PC-3 (cell line): Measurements from ENCODE around the gene FUT8. TPM values are rescaled to one million over a fixed set of nuclear protein-coding genes. Genes with fewer than 3 reads are reported as not detected.

ENCODE experiments used
- ATAC-seq: fragments of 200-7000 bp; cut with Tn5 transposase; 2 replicates; pipeline ENCODE4 v1.9.1; 2020; ENCODE audit warnings: mild to moderate bottlenecking, moderate library complexity
- BruUV-seq: library from RNA; stranded (reverse); fragments of 400-500 nt; replicated peaks from 2 replicates; lab custom pipeline; 2021; lab: Mats Ljungman, UMichigan
- CTCF ChIA-PET: fragments of 300-600 bp; sonication (Branson Sonifier 250); formaldehyde crosslinking; loops from one replicate; lab custom pipeline; 2022; ENCODE audit warnings: antibody characterized with exemption; lab: Charles Lee
- POLR2A ChIA-PET: fragments of 300-600 bp; sonication (Branson Sonifier 250); formaldehyde crosslinking; loops from one replicate; lab custom pipeline; 2022; ENCODE audit warnings: antibody characterized with exemption; ENCODE audit not compliant: unreplicated experiment; lab: Charles Lee
- DNase-seq: peaks from one replicate; pipeline ENCODE4 v3.0.0-alpha.2; 2015
- H2AFZ ChIP-seq: fragments of 300-600 bp; sonication (generic); 2 replicates; pipeline ENCODE4 v1.6.0; 2016; ENCODE audit warnings: antibody characterized with exemption, low read length
- H3F3A ChIP-seq: fragments of 300-600 bp; sonication (generic); one replicate; pipeline ENCODE4 v1.6.0; 2017; ENCODE audit warnings: antibody characterized with exemption, low read length, control low read depth, mild to moderate bottlenecking; ENCODE audit not compliant: unreplicated experiment
- H3K27ac ChIP-seq: fragments of 300-600 bp; sonication (generic); 2 replicates; pipeline ENCODE4 v1.5.1; 2016; ENCODE audit warnings: mild to moderate bottlenecking, low read length
- H3K27me3 ChIP-seq: fragments of 300-600 bp; sonication (generic); 2 replicates; pipeline ENCODE4 v1.6.1; 2016; ENCODE audit warnings: low read length, mixed read lengths
- H3K36me3 ChIP-seq: fragments of 300-600 bp; sonication (generic); 2 replicates; pipeline ENCODE4 v1.6.1; 2016; ENCODE audit warnings: low read depth, mixed run types, low read length, mixed read lengths
- H3K4me1 ChIP-seq: fragments of 300-600 bp; sonication (generic); 2 replicates; pipeline ENCODE4 v1.5.1; 2016; ENCODE audit warnings: low read length; ENCODE audit not compliant: insufficient read depth
- H3K4me2 ChIP-seq: fragments of 300-600 bp; sonication (generic); 2 replicates; pipeline ENCODE4 v1.6.0; 2016; ENCODE audit warnings: low read length
- H3K4me3 ChIP-seq: fragments of 300-600 bp; sonication (generic); 2 replicates; pipeline ENCODE4 v1.5.1; 2016; ENCODE audit warnings: mild to moderate bottlenecking, low read length, mixed read lengths
- H3K79me2 ChIP-seq: fragments of 300-600 bp; sonication (generic); 2 replicates; pipeline ENCODE4 v1.6.1; 2017; ENCODE audit warnings: low read length, mixed read lengths
- H3K9ac ChIP-seq: fragments of 300-600 bp; sonication (generic); 2 replicates; pipeline ENCODE4 v1.6.0; 2016; ENCODE audit warnings: mild to moderate bottlenecking, low read length
- H3K9me2 ChIP-seq: fragments of 300-600 bp; sonication (generic); replicated peaks from 2 replicates; pipeline ENCODE4 v1.6.1; 2016; ENCODE audit warnings: mixed run types, low read length, mixed read lengths
- H3K9me3 ChIP-seq: fragments of 300-600 bp; sonication (generic); 2 replicates; pipeline ENCODE4 v1.6.1; 2016; ENCODE audit warnings: low read length, mixed read lengths
- H4K20me1 ChIP-seq: fragments of 300-600 bp; sonication (generic); 2 replicates; pipeline ENCODE4 v1.6.1; 2016; ENCODE audit warnings: low read length, mixed read lengths
- CTCF ChIP-seq: fragments of 300-600 bp; sonication (generic); conservative IDR thresholded peaks from 2 replicates; pipeline ENCODE4 v1.5.1; 2017; ENCODE audit warnings: antibody characterized with exemption, low read depth, mild to moderate bottlenecking, low read length
- EZH2 ChIP-seq: fragments of 300-600 bp; sonication (generic); IDR thresholded peaks from one replicate; pipeline ENCODE4 v1.6.1; 2017; ENCODE audit warnings: antibody characterized with exemption, mild to moderate bottlenecking, low read length; ENCODE audit not compliant: unreplicated experiment
- EZH2phosphoT487 ChIP-seq: fragments of 300-600 bp; sonication (generic); IDR thresholded peaks from 2 replicates; pipeline ENCODE4 v1.6.1; 2018; ENCODE audit warnings: mild to moderate bottlenecking, antibody characterized with exemption, low read length, borderline replicate concordance
- intact Hi-C: fragments of 100-400 bp; cut with micrococcal nuclease; formaldehyde crosslinking; loops from 2 replicates; pipeline ENCODE4 v1.9.0; 2023
- total RNA-seq: library from RNA; depleted of rRNA; stranded (reverse); fragments of >200 nt; gene quantifications from 2 replicates; pipeline ENCODE4 v1.2.3, GENCODE V29; 2014

The FUT8 gene
- total RNA-seq, 1 experiment from 2014 or later = 132 TPM

- peak; percentile 3 for DNase-seq
- H3K9ac ChIP-seq = no peak overlapping the region
- no TSS peak for BruUV-seq
- H3K4me3 ChIP-seq = no peak overlapping the region
- H3K4me1 ChIP-seq = no peaks in the 10 kb centered on the region
- intact Hi-C loops = no loop called here
- H3K27me3 ChIP-seq = no peaks in the 10 kb centered on the region
- TF ChIP-seq EZH2 = no peak
- peak; percentile 21; the same call in 1 of the 2 replicates for ATAC-seq
- no peaks in the 10 kb centered on the region for H4K20me1 ChIP-seq
- no peak overlapping the region for H3K4me2 ChIP-seq
- H3K36me3 ChIP-seq = no peaks in the 10 kb centered on the region
- H3F3A ChIP-seq = no peaks in the 10 kb centered on the region
- no peaks in the 10 kb centered on the region for H3K79me2 ChIP-seq
- H2AFZ ChIP-seq = no peak overlapping the region
- H3K9me3 ChIP-seq = no peaks in the 10 kb centered on the region
- ChIA-PET POLR2A (no interaction called here), CTCF (no interaction called here)
- H3K9me2 ChIP-seq = 0 out of 2 replicates have a peak, but pooled peaks cover 4% of the 10 kb centered on the region
- no peak overlapping the region for H3K27ac ChIP-seq
Measured at GRCh38 chr14:65783576-65783975, 371.0 kb downstream of the FUT8 start.

GRCh38 chr14:65784574-65784973 lies 372.0 kb downstream of the FUT8 start:
- Histone ChIP-seq H3K4me2 (no peak overlapping the region), H3K27me3 (no peaks in the 10 kb centered on the region), H3K4me1 (no peaks in the 10 kb centered on the region), H3K9ac (no peak overlapping the region), H3K79me2 (no peaks in the 10 kb centered on the region), H3K9me3 (no peaks in the 10 kb centered on the region), H3F3A (no peaks in the 10 kb centered on the region), H3K4me3 (no peak overlapping the region), H2AFZ (no peak overlapping the region), H3K36me3 (no peaks in the 10 kb centered on the region), H3K9me2 (0 out of 2 replicates have a peak, but pooled peaks cover 4% of the 10 kb centered on the region), H4K20me1 (no peaks in the 10 kb centered on the region), H3K27ac (no peak overlapping the region)
- intact Hi-C loops = no loop called here
- TF ChIP-seq EZH2 (no peak), CTCF (no peak), EZH2phosphoT487 (no peak)
- DNase-seq (no peak), ATAC-seq (no peak)
- ChIA-PET CTCF (no interaction called here), POLR2A (interaction anchor here (0.6 kb wide), 1 partner anchor 344 kb away, joined by 4 read pairs; no protein-coding TSS in a partner anchor)
- BruUV-seq = no TSS peak

GRCh38 chr14:65787461-65787860 lies 374.9 kb downstream of the FUT8 start:
- Histone ChIP-seq H4K20me1 (no peaks in the 10 kb centered on the region), H3F3A (no peaks in the 10 kb centered on the region), H3K4me1 (peaks cover 11% of the 10 kb centered on the region), H3K4me3 (no peak overlapping the region), H3K79me2 (no peaks in the 10 kb centered on the region), H3K9ac (no peak overlapping the region), H3K9me2 (0 out of 2 replicates have a peak, but pooled peaks cover 4% of the 10 kb centered on the region), H3K9me3 (no peaks in the 10 kb centered on the region), H3K27me3 (no peaks in the 10 kb centered on the region), H3K36me3 (no peaks in the 10 kb centered on the region), H2AFZ (no peak overlapping the region), H3K4me2 (no peak overlapping the region), H3K27ac (no peak overlapping the region)
- BruUV-seq = no TSS peak
- ChIA-PET POLR2A (no interaction called here), CTCF (no interaction called here)
- intact Hi-C loops = no loop called here
- TF ChIP-seq CTCF (no peak), EZH2phosphoT487 (no peak), EZH2 (no peak)
- no peak for ATAC-seq
- no peak for DNase-seq
